GM12878 (cell line): Measurements from ENCODE around the gene CEP126. TPM values are rescaled to one million over a fixed set of nuclear protein-coding genes. Genes with fewer than 3 reads are reported as not detected.

Experiments
- ATAC-seq: fragments of 200-7000 bp; cut with Tn5 transposase; 3 replicates; pipeline ENCODE4 v1.9.1; 2020; ENCODE audit warnings: mild to moderate bottlenecking, moderate library complexity
- BruUV-seq: library from RNA; stranded (reverse); fragments of 400-500 nt; replicated peaks from 2 replicates; lab custom pipeline; 2021; lab: Mats Ljungman, UMichigan
- CTCF ChIA-PET: fragments of 300-600 bp; sonication (Branson Sonifier 250); formaldehyde crosslinking; extraction: SDS; loops from one replicate; lab custom pipeline; 2021; ENCODE audit warnings: inconsistent platforms; lab: Yijun Ruan, JAX
- POLR2A ChIA-PET: fragments of 350-600 bp; formaldehyde crosslinking; extraction: SDS; loops from one replicate; lab custom pipeline; 2021; ENCODE audit warnings: inconsistent platforms; lab: Charles Lee
- RAD21 ChIA-PET: fragments of 300-600 bp; sonication (Branson Sonifier 250); formaldehyde crosslinking; loops from one replicate; lab custom pipeline; 2023; ENCODE audit warnings: antibody characterized with exemption; ENCODE audit not compliant: unreplicated experiment; lab: Charles Lee
- SMC1A ChIA-PET: fragments of 300-600 bp; sonication (Branson Sonifier 250); formaldehyde crosslinking; loops from one replicate; lab custom pipeline; 2023; ENCODE audit not compliant: unreplicated experiment, uncharacterized antibody; lab: Charles Lee
- DNase-seq: peaks from one replicate; pipeline ENCODE4 v3.0.0-alpha.2; 2011; ENCODE audit warnings: low read depth, low spot score
- FAIRE-seq: peaks from 3 replicates; lab custom pipeline; 2011; peaks lifted over from hg19 to GRCh38; lab: Jason Lieb, UNC
- H2AFZ ChIP-seq: 2 replicates; pipeline ENCODE4 v1.6.0; 2011; ENCODE audit warnings: low read depth, low read length, control low read depth; ENCODE audit not compliant: control insufficient read depth
- H3K27ac ChIP-seq: 2 replicates; pipeline ENCODE4 v1.5.1; 2011; ENCODE audit warnings: control low read depth; ENCODE audit not compliant: control insufficient read depth, insufficient read depth
- H3K27me3 ChIP-seq, 2 experiments: replicated peaks in 1 of 2; 2 replicates each; pipeline versions ENCODE4 v1.6.0 to v1.6.1; 2011; ENCODE audit warnings: low read length in 1 of 2; ENCODE audit not compliant: control insufficient read depth in 2 of 2, insufficient read depth in 2 of 2
- H3K36me3 ChIP-seq, 2 experiments: 2 replicates each; pipeline ENCODE4 v1.5.1; 2011; ENCODE audit warnings: low read length in 1 of 2; ENCODE audit not compliant: control insufficient read depth in 2 of 2, insufficient read depth in 2 of 2
- H3K4me1 ChIP-seq: 2 replicates; pipeline ENCODE4 v1.6.1; 2011; ENCODE audit warnings: mild to moderate bottlenecking, low read length, moderate library complexity, mixed read lengths; ENCODE audit not compliant: control insufficient read depth, insufficient read depth
- H3K4me2 ChIP-seq: 2 replicates; pipeline ENCODE4 v1.6.0; 2011; ENCODE audit warnings: control low read depth; ENCODE audit not compliant: control insufficient read depth, insufficient read depth
- H3K4me3 ChIP-seq: fragments of 200-600 bp; sonication (generic); 2 replicates; pipeline ENCODE4 v1.5.1; 2016
- H3K79me2 ChIP-seq: 2 replicates; pipeline ENCODE4 v1.6.0; 2011; ENCODE audit warnings: low read length; ENCODE audit not compliant: control insufficient read depth, insufficient read depth
- H3K9ac ChIP-seq: 2 replicates; pipeline ENCODE4 v1.8.0; 2011; ENCODE audit warnings: low read length, control low read depth, mixed read lengths; ENCODE audit not compliant: control insufficient read depth, insufficient read depth
- H3K9me3 ChIP-seq: replicated peaks from 3 replicates; pipeline ENCODE4 v1.5.1; 2011; ENCODE audit warnings: mild to moderate bottlenecking, low read length; ENCODE audit not compliant: control insufficient read depth, insufficient read depth
- H4K20me1 ChIP-seq: 2 replicates; pipeline ENCODE4 v1.6.0; 2011; ENCODE audit not compliant: control insufficient read depth, insufficient read depth
- FOXM1 ChIP-seq: IDR thresholded peaks from 2 replicates; pipeline ENCODE4 v1.6.1; 2012; ENCODE audit warnings: low read depth, mild to moderate bottlenecking, inconsistent platforms, low read length, moderate library complexity
- SMARCA5 ChIP-seq: fragments of 450-650 bp; IDR thresholded peaks from 2 replicates; pipeline ENCODE4 v1.6.1; 2017; ENCODE audit warnings: mild to moderate bottlenecking
- ZNF24 ChIP-seq: fragments of 450-650 bp; IDR thresholded peaks from 2 replicates; pipeline ENCODE4 v1.6.1; 2017; ENCODE audit warnings: antibody characterized with exemption, mild to moderate bottlenecking
- WGBS: methylation state at CpG from one replicate; pipeline ENCODE4 v1.1.6; 2016; ENCODE audit warnings: low lambda C conversion rate; ENCODE audit not compliant: insufficient replicate concordance, insufficient coverage; ENCODE audit errors: missing lambda C conversion rate; 5-methylcytosine and 5-hydroxymethylcytosine counted together
- in situ Hi-C: fragments of 300-500 bp; cut with MboI; formaldehyde crosslinking; loops from 9 replicates; pipeline ENCODE4 v1.14.3; 2018; ENCODE audit warnings: mixed read lengths
- intact Hi-C: fragments of 100-400 bp; cut with micrococcal nuclease; formaldehyde crosslinking; loops from one replicate; pipeline ENCODE4 v1.14.2; 2022; ENCODE audit not compliant: unreplicated experiment
- polyA plus RNA-seq, 11 experiments: library from polyadenylated mRNA; depleted of rRNA in 4 of 11; unstranded in 6 of 11; stranded (reverse) in 5 of 11; fragments of >200 nt; fragmentation: Nextera tagmentation in 4 of 11; fragmentation: Illumina TruSeq in 1 of 11; extraction: Ambion mirVana in 4 of 11; extraction: Trizol in 1 of 11; gene quantifications; 1 replicate in 1 of 11; 2 replicates in 10 of 11; pipeline versions ENCODE4 v1.2.1 to v1.2.3, GENCODE V29; 2011 to 2016; ENCODE audit warnings: inconsistent platforms in 2 of 11, missing spikeins in 2 of 11, low read depth in 1 of 11
- total RNA-seq, 4 experiments: library from RNA; depleted of rRNA in 3 of 4; stranded (reverse); fragments of >200 nt in 3 of 4; fragmentation: Illumina TruSeq in 1 of 4; extraction: Trizol in 1 of 4; gene quantifications; 2 replicates each; pipeline versions ENCODE4 v1.2.1 to v1.2.3, GENCODE V29; 2013 to 2021
- TF ChIP-seq, protein P1 (sequence below): fragments of 450-650 bp; IDR thresholded peaks from 2 replicates; pipeline ENCODE4 v1.6.1; 2017; ENCODE audit warnings: low read depth, mild to moderate bottlenecking, moderate library complexity
- TF ChIP-seq, protein P2 (sequence below): fragments of 450-650 bp; IDR thresholded peaks from 2 replicates; pipeline ENCODE4 v1.6.1; 2018; ENCODE audit warnings: mild to moderate bottlenecking, low read depth, moderate library complexity; ENCODE audit not compliant: partially characterized antibody

CEP126 gene
- total and polyA plus RNA-seq, 10 of the 15 experiments (the other 5 are each of a cell fraction or from before 2014, with no cell fraction given) = 0.01 TPM; not detected in 8

DNA sequence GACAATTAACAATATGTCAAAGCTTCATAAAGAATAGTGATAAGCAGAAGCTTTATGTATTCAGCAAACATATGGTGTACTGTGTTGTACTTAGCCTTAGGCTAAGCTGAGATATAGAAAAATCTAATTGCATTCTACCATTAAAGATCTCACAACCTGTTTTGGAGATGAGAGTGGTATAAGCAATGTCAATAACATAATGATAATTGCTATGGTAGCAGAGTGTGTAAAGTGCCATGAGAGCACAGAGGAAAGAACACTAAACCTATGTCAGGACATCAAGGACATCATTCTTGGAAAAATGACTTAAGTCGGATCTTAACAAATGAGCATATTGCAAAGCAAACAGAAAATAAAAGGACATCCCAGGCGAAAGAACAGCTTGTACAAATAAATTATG, 30.1 kb downstream of the CEP126 start:
- intact Hi-C loops = no loop called here
- ATAC-seq = no peak
- POLR2A ChIA-PET = no interaction called here
- SMC1A ChIA-PET = no interaction called here
- in situ Hi-C loops = no loop called here
- Histone ChIP-seq H3K36me3 (no peaks in the 10 kb centered on the region), H3K79me2 (no peaks in the 10 kb centered on the region), H3K27ac (no peak overlapping the region), H3K4me3 (no peak overlapping the region), H3K4me2 (no peak overlapping the region), H4K20me1 (no peaks in the 10 kb centered on the region), H2AFZ (no peak overlapping the region), H3K27me3 (no peaks in the 10 kb centered on the region), H3K9ac (no peak overlapping the region), H3K4me1 (no peaks in the 10 kb centered on the region), H3K9me3 (no peaks in the 10 kb centered on the region)
- BruUV-seq = no TSS peak
- no peak for TF ChIP-seq ZNF24
- no peak for TF ChIP-seq FOXM1
- TF ChIP-seq, protein P1, sequence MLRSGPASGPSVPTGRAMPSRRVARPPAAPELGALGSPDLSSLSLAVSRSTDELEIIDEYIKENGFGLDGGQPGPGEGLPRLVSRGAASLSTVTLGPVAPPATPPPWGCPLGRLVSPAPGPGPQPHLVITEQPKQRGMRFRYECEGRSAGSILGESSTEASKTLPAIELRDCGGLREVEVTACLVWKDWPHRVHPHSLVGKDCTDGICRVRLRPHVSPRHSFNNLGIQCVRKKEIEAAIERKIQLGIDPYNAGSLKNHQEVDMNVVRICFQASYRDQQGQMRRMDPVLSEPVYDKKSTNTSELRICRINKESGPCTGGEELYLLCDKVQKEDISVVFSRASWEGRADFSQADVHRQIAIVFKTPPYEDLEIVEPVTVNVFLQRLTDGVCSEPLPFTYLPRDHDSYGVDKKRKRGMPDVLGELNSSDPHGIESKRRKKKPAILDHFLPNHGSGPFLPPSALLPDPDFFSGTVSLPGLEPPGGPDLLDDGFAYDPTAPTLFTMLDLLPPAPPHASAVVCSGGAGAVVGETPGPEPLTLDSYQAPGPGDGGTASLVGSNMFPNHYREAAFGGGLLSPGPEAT = no peak
- TF ChIP-seq, protein P2, sequence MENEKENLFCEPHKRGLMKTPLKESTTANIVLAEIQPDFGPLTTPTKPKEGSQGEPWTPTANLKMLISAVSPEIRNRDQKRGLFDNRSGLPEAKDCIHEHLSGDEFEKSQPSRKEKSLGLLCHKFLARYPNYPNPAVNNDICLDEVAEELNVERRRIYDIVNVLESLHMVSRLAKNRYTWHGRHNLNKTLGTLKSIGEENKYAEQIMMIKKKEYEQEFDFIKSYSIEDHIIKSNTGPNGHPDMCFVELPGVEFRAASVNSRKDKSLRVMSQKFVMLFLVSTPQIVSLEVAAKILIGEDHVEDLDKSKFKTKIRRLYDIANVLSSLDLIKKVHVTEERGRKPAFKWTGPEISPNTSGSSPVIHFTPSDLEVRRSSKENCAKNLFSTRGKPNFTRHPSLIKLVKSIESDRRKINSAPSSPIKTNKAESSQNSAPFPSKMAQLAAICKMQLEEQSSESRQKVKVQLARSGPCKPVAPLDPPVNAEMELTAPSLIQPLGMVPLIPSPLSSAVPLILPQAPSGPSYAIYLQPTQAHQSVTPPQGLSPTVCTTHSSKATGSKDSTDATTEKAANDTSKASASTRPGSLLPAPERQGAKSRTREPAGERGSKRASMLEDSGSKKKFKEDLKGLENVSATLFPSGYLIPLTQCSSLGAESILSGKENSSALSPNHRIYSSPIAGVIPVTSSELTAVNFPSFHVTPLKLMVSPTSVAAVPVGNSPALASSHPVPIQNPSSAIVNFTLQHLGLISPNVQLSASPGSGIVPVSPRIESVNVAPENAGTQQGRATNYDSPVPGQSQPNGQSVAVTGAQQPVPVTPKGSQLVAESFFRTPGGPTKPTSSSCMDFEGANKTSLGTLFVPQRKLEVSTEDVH = no peak
- no peak for TF ChIP-seq SMARCA5
- no peak for DNase-seq
- FAIRE-seq = no peak
- 34% methylated on average over 2 of the region's 2 CpGs for WGBS
- RAD21 ChIA-PET = no interaction called here
- CTCF ChIA-PET = interaction anchor here (1.3 to 2.1 kb wide), 2 partner anchors 61 to 63 kb away, joined by 5 to 8 read pairs; no protein-coding TSS in a partner anchor
